Osteoblast (primary cell): ENCODE data around the gene PNLIPRP3. TPM values are rescaled to one million over a fixed set of nuclear protein-coding genes. Genes with fewer than 3 reads are reported as not detected.

Source experiments
- DNase-seq: peaks from one replicate; pipeline ENCODE4 v3.0.0; 2011; ENCODE audit warnings: low spot score, mixed read lengths; ENCODE audit not compliant: insufficient read length; ENCODE audit errors: missing footprints
- H2AFZ ChIP-seq: 2 replicates; pipeline ENCODE4 v1.6.0; 2011; ENCODE audit warnings: mild to moderate bottlenecking, low read length
- H3K27ac ChIP-seq: 2 replicates; pipeline ENCODE4 v1.5.1; 2011; ENCODE audit warnings: mild to moderate bottlenecking, low read depth, low read length, moderate library complexity
- H3K27me3 ChIP-seq: 2 replicates; pipeline ENCODE4 v1.6.0; 2012; ENCODE audit warnings: mild to moderate bottlenecking, control low read depth, inconsistent platforms, low read length, moderate library complexity; ENCODE audit not compliant: insufficient read depth
- H3K36me3 ChIP-seq: 2 replicates; pipeline ENCODE4 v1.5.1; 2011; ENCODE audit warnings: mild to moderate bottlenecking, low read length, control low read depth, moderate library complexity; ENCODE audit not compliant: insufficient read depth
- H3K4me1 ChIP-seq: 2 replicates; pipeline ENCODE4 v1.5.1; 2011; ENCODE audit warnings: mild to moderate bottlenecking, low read length, control low read depth, moderate library complexity; ENCODE audit not compliant: insufficient read depth
- H3K4me2 ChIP-seq: 2 replicates; pipeline ENCODE4 v1.6.0; 2011; ENCODE audit warnings: mild to moderate bottlenecking, low read length; ENCODE audit not compliant: insufficient read depth
- H3K4me3 ChIP-seq: fragments of 200-600 bp; sonication (generic); 3 replicates; pipeline ENCODE4 v1.5.1; 2012; ENCODE audit warnings: mild to moderate bottlenecking, low read length, inconsistent platforms; ENCODE audit not compliant: insufficient read depth
- H3K79me2 ChIP-seq: 2 replicates; pipeline ENCODE4 v1.6.0; 2012; ENCODE audit warnings: mild to moderate bottlenecking, low read length, control low read depth, inconsistent platforms; ENCODE audit not compliant: insufficient read depth
- H3K9me3 ChIP-seq: 2 replicates; pipeline ENCODE4 v1.5.1; 2011; ENCODE audit warnings: low read depth, low read length, control low read depth
- H4K20me1 ChIP-seq: 2 replicates; pipeline ENCODE4 v1.6.0; 2012; ENCODE audit warnings: mild to moderate bottlenecking, low read length, control low read depth; ENCODE audit not compliant: insufficient read depth
- CTCF ChIP-seq: IDR thresholded peaks from 2 replicates; pipeline ENCODE4 v1.5.1; 2011; ENCODE audit warnings: mild to moderate bottlenecking, low read depth, low read length, moderate library complexity; ENCODE audit errors: extremely low read depth
- total RNA-seq: library from RNA; depleted of rRNA; stranded (reverse); fragments of >200 nt; gene quantifications from 2 replicates; pipeline ENCODE4 v1.2.3, GENCODE V29; 2012

Gene PNLIPRP3
- total RNA-seq, 1 donor, result 0.72 TPM

- Histone ChIP-seq H3K4me3 (no peak overlapping the region), H3K27me3 (no peaks in the 10 kb centered on the region), H3K4me2 (no peak overlapping the region), H4K20me1 (no peaks in the 10 kb centered on the region), H3K9me3 (no peaks in the 10 kb centered on the region), H3K79me2 (no peaks in the 10 kb centered on the region), H3K4me1 (no peaks in the 10 kb centered on the region), H2AFZ (no peak overlapping the region), H3K36me3 (no peaks in the 10 kb centered on the region), H3K27ac (no peak overlapping the region)
- DNase-seq, result no peak
- TF ChIP-seq CTCF, result no peak
Observed at GRCh38 chr10:116461680-116462079, 34.0 kb downstream of the PNLIPRP3 start.

GRCh38 chr10:116464257-116464656, 36.6 kb downstream of the PNLIPRP3 start:
- Histone ChIP-seq H3K9me3 (no peaks in the 10 kb centered on the region), H3K27ac (no peak overlapping the region)
- no peak for DNase-seq

GRCh38 chr10:116465546-116465945, 37.9 kb downstream of the PNLIPRP3 start:
- H4K20me1 ChIP-seq, result no peaks in the 10 kb centered on the region
- H3K79me2 ChIP-seq, result no peaks in the 10 kb centered on the region
- H2AFZ ChIP-seq, result no peak overlapping the region
- H3K4me1 ChIP-seq, result no peaks in the 10 kb centered on the region
- H3K27ac ChIP-seq, result no peak overlapping the region
- no peaks in the 10 kb centered on the region for H3K27me3 ChIP-seq
- H3K4me3 ChIP-seq, result no peak overlapping the region
- no peaks in the 10 kb centered on the region for H3K36me3 ChIP-seq
- TF ChIP-seq CTCF, result no peak
- H3K9me3 ChIP-seq, result no peaks in the 10 kb centered on the region
- no peak overlapping the region for H3K4me2 ChIP-seq
- no peak for DNase-seq

More at GRCh38 chr10:116464257-116464656, 36.6 kb downstream of the PNLIPRP3 start:
- Histone ChIP-seq H3K27me3 (no peaks in the 10 kb centered on the region), H3K79me2 (no peaks in the 10 kb centered on the region), H3K4me3 (no peak overlapping the region), H3K4me1 (no peaks in the 10 kb centered on the region), H3K36me3 (no peaks in the 10 kb centered on the region), H2AFZ (no peak overlapping the region), H3K4me2 (no peak overlapping the region), H4K20me1 (no peaks in the 10 kb centered on the region)
- TF ChIP-seq CTCF, result no peak

- H4K20me1 ChIP-seq, result no peaks in the 10 kb centered on the region
- H3K9me3 ChIP-seq, result no peaks in the 10 kb centered on the region
- no peak for TF ChIP-seq CTCF
- H3K4me3 ChIP-seq, result no peak overlapping the region
- no peaks in the 10 kb centered on the region for H3K36me3 ChIP-seq
- DNase-seq, result no peak
- no peak overlapping the region for H3K27ac ChIP-seq
- H2AFZ ChIP-seq, result no peak overlapping the region
- no peaks in the 10 kb centered on the region for H3K27me3 ChIP-seq
- no peaks in the 10 kb centered on the region for H3K4me1 ChIP-seq
- no peaks in the 10 kb centered on the region for H3K79me2 ChIP-seq
- H3K4me2 ChIP-seq, result no peak overlapping the region
Observed at GRCh38 chr10:116466715-116467422, 39.2 kb downstream of the PNLIPRP3 start.
